ENCODE data around the gene STH.

DNA sequence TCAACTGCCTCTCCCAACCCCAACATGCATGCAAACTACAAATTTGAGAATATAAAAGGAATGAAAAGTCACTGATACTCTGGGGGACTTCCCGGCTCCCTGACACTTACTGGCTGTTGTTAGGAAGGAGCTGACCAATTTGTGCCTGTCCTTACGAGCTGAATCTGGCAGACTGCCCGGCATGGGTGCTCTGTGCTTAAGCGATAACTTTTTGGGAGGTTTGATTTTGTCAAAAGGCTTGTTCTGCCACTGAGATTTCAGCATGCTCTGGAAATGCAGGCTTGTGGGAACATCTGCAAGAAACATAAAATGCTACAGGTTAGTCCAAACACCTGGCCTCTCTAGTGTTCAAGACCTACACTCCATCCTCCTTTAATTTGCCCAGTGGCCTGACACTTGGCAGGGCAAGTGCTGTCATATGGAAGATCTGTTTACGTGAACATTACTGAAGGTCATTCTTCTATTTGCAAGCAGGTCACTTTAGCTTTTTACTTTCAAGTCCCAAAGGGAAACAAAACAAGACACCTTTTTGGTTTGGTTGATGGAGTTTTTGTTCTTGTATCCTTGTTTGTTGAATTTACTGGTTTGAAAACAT is 40.6 kb downstream of the STH start:
- TF ChIP-seq, protein P1, sequence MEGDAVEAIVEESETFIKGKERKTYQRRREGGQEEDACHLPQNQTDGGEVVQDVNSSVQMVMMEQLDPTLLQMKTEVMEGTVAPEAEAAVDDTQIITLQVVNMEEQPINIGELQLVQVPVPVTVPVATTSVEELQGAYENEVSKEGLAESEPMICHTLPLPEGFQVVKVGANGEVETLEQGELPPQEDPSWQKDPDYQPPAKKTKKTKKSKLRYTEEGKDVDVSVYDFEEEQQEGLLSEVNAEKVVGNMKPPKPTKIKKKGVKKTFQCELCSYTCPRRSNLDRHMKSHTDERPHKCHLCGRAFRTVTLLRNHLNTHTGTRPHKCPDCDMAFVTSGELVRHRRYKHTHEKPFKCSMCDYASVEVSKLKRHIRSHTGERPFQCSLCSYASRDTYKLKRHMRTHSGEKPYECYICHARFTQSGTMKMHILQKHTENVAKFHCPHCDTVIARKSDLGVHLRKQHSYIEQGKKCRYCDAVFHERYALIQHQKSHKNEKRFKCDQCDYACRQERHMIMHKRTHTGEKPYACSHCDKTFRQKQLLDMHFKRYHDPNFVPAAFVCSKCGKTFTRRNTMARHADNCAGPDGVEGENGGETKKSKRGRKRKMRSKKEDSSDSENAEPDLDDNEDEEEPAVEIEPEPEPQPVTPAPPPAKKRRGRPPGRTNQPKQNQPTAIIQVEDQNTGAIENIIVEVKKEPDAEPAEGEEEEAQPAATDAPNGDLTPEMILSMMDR (tag by site-specific recombination; IDR thresholded peaks at IDR 0.05), result no peak
- no peak for TF ChIP-seq HOXA7 (CRISPR knock-in tag; IDR thresholded peaks at IDR 0.05; ENCODE audit: borderline replicate concordance)
- TF ChIP-seq, protein P2, sequence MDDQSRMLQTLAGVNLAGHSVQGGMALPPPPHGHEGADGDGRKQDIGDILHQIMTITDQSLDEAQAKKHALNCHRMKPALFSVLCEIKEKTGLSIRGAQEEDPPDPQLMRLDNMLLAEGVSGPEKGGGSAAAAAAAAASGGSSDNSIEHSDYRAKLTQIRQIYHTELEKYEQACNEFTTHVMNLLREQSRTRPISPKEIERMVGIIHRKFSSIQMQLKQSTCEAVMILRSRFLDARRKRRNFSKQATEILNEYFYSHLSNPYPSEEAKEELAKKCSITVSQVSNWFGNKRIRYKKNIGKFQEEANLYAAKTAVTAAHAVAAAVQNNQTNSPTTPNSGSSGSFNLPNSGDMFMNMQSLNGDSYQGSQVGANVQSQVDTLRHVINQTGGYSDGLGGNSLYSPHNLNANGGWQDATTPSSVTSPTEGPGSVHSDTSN (CRISPR knock-in tag; IDR thresholded peaks at IDR 0.05), result no peak
- no peak for TF ChIP-seq ZNF768 (tag by site-specific recombination; IDR thresholded peaks at IDR 0.05)

Measured in HEK293 (cell line).